ENCODE results near the gene NAP1L1. TPM values are rescaled to one million over a fixed set of nuclear protein-coding genes. Genes with fewer than 3 reads are reported as not detected.

NAP1L1 gene
- polyA plus RNA-seq, 1 donor, result 411 TPM

DNA sequence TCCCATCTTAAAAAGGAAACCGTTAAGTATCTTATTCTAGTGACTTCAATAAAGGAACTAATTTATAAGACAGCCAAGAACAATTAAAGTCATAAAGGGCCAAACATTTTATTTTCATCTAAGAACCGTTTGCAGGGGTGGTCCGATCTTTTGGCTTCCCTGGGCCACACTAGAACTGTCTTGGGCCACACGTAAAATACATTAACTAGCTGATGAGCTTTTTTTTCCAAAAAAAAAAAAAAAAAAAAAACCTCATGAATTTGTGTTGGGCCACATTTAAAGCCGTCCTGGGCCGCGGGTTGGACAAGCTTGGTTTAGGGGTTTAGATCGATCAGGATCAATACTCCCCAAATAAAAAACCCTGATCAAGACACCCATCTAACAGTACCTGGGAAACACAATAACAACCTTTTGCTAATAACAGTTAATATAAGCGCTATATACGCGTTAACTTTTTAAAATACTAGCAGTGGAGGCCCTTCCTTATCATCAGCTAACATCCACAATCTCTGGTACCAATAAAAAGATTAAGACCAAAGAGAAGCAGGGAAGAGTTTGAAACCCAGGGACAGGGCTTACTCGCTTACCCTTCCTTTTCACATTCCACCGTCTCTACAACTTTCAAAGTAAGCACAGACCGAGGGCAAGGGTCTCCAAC lies 1.1 kb downstream of the NAP1L1 start:
- no peak for DNase-seq

DNA sequence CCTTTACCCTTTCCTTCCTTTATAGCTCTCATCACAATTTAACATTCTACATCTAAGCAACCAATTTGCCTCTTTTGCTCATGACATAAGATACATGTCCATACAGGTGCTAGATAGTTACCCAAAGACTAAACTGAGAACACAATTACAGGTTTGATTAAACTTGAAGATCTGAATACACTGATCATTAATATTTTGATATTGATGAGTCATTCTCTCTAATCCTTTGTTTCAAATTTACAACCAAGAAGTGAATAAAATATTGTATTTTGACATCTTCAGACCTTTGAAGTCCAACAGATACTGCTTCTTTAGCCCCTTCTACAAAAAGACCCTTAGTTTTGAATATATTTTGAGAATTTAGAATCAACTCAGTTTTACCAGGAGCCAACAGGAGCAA lies 2.6 kb downstream of the NAP1L1 start:
- no peak for DNase-seq

DNA sequence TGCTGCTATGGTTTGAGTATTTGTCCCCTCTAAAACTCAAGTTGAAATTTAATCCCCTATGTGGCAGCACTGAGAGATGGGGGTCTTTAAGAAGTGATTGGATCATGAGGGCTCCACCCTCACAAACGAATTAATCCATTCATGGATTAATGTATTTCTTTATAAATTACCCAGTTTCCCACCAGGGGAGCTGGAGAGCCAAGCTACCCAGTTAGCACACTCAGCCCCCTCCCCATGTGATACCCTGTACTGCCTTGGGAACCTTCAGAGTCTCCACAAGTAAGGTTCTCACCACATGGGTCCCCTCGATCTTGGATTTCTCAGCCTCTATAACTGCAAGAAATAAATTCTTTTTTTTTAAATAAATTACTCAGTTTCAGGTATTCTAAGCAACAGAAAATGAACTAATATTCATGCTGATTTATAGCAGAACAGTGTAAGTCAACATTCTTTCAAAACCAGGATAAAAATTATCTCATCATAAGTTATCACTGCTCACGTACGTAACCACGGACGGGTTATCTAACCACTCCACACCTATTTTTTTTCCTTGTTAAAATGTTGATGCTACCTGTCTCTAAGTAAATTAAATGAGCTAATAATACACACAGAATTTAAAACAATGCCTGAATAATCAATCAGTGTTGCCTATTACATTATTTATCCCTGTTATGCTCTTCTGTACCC lies 3.6 kb downstream of the NAP1L1 start:
- DNase-seq, result no peak

DNA sequence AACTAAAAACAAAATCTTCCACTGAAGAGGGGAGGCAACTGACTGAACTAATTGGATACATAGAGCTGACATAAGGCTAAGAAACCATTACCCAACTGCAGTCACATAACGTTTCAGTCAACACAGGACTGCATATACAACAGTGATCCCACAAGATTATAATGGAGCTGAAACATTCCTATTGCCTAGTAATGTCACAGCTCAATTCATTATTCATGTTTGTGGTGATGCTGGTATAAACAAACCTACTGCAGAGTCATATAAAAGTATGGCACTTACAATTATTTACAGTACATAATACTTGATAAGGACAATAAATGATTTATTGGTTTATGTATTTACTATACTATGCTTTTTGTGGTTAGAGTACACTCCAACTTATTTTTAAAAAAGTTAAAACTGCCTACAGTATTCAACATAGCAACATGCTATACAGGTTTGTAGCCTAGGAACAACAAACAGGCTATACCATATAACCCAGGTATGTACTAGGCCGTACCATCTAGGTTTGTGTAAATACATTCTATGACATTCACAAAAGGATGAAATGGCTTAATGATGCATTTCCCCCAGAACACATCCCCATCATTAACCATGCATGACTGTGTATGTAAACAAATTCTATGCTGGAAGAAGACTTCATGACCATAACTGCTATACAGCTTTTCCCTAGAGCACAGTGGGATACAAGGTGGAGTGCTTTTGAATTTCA lies 4.3 kb downstream of the NAP1L1 start:
- DNase-seq, result no peak

DNA sequence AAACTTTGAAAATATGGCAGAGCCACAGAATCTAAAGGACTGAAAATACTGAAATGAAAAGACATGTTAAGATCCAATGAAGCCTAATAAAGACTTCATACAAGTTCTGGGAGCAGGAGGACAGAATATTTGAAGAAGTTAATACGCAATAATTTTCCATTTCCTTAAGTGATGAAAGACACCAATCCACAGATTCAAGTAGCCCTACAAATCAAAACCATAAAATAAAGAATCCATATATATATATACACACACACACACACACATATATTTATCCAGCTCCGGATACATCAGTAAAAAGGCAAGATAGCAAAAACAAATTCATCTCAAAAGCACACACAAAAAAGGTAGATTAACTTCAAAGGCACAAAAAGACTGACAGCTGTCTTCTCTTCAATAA lies 5.7 kb downstream of the NAP1L1 start:
- DNase-seq, result no peak

DNA sequence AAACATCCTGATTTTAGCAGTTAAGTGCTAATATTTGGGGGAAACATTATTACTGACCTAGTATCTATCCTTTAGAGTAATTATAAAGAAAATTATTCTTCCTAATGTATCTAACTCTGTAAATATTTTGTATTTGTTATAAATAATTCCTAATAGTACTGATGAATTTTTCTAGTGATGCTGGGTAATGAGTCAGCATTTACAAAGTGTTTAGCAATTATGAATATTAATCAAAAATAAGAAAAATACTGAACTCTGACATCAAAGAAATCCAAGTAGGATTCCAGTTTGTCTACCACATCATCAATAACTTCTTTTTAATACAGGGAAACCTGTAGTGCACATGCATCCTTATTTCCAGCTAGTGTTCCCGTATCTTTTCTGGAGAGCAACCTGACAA lies 9.0 kb downstream of the NAP1L1 start:
- no peak for DNase-seq

DNA sequence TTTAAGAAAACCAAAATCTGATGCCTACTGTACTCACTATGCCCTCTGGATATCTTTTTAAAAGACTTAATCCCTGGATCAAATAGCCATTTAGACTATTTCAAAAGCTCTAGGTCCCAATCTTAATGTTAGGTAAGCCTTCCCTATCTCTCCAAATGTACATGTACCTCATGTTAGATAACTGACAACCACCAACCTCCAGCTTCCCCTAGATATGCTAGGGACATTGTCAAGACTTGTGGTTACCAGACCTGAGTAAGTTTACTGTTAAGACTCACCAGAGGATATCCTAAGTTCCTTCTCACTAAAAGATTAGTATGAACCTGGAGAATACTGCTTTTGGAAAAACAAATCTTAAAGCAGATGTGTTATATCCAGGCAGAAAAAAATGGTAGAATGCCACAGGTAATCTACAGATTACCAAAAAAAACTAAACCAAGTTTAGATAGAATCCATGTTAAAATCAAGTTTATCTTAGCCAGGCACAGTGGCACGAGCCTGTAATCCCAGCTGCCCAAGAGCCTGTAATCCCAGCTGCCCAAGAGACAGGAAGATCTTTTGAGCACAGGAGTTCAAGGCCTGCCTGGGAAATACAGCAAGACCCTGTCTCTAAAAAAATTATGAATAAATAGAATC lies 9.7 kb downstream of the NAP1L1 start:
- DNase-seq, result no peak

DNA sequence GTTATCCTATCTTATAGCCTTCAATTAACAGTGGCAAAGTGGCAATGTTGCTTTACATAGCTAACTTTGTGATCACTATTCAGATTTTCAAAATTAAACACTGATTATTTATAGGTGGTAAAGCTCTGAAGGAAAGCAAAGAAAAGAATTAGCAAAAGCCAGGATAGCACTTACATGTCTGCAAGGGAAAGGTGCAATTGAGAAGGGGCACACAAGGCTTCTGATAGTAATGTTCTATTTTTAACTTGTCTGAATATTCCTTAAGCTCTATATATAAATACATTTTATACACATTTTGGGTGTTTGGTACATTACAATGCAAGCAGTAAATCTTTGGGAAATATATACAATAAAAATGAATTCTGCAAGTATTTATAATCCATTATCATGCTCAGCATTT lies 10.9 kb downstream of the NAP1L1 start:
- DNase-seq, result no peak

DNA sequence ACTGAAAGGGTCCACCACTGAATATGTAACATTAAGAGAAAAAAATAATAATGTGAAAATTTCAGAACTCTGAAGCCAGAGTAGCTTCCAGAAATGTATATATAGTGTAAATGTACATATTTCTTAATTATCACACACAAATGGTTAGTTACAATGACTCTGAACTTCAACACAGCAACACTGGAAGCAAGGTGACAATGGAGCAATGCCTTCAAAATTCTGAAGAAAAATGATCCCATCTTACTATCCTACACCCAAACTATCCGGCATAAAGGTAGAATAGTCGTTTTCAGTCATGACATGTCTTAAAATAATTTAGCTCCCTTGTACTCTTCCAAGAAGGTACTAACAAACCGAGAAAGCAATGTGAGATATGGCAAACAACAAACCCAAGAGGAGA lies 11.9 kb downstream of the NAP1L1 start:
- DNase-seq, result no peak

DNA sequence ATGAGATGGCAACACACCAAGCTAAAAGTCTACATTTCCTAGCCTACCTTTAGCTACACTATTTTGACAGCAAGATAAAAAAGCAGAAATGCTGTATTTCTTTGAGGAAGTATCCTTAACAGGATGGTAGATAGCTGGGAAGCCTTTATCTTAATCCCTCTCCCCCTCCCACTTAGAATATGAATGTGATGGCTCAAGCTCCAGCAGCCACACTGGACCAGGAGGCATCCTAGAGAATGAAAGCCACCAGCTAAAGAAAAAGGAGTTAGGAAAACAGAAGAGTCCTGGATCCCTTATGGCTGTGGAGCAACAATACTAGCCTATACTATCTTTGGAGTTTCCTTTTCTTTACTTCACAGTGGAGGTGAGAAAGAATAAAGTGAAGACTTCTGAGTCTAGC lies 15.1 kb downstream of the NAP1L1 start:
- DNase-seq, result no peak

DNA sequence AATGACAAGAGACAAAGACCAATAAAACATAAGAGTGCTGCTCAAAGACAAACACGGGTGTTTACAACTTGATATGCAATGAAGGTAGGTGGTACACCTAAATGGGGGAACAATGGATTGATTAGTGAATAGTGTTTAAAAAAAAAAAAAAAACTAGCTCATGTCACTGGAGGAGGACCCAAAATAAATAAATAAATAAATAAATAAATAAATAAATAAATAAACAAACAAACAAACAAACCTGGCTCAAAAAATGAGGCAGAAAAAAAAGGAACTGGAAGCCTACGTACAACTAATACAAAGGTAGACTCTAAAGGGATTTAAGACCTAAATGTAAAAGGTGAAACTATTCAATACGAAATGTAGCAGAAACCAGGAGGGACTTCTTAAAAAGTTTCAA lies 18.6 kb downstream of the NAP1L1 start:
- DNase-seq, result no peak

DNA sequence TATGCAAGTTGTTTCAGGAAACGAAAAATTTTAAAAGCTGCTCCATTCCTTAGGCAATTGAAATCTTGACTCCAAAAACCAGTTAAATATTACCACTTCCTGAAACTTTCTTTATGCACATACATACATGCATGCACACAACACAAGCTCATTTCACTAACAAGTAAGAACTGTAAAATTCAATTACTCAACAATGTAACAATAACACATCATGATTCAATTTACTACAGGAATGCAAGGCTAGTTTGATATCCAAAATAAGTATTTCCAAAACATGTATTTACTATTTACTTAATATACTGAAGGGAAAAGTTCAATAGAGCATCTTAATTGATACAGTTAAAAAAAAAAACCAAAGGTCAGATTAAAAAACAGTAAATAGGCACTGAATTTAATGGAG lies 19.6 kb downstream of the NAP1L1 start:
- no peak for DNase-seq

DNA sequence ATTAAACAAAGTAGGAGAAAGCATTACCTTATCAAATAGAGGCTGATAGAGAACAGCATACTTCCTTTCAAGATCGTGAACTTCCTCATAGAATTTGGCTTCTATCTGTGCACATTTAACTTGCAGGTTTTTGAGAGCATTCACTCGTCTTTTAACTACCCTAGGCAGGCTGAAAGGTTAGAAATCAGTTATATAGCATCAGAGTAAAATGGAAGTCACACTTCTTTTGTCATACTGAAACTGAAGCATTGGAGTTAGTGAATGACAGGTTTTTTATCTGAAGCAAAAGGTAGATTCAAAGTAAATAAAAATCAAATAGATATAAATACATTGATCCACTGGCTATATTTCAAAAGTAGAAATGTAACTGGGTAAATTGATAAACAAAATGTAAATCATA lies 24.4 kb downstream of the NAP1L1 start:
- DNase-seq, result no peak

DNA sequence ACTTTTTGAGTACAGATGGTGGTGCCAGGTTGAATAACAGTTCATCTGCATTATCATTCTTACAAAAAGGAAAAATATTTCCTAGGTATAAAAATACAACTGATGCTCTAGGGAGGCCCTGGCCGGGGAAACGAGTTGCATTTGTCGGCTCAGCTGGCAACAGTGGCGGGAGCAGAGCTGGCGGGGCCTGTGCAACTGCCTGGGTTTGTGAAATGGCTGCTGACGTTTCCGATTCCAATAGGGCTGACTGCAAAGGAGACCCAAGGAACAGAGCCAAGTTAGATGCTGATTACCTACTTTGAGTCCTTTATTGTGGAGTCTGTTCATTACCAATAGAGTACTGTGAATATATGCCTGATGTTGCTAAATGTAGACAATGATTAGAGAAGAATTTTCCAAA lies 27.2 kb downstream of the NAP1L1 start:
- no peak for DNase-seq

DNA sequence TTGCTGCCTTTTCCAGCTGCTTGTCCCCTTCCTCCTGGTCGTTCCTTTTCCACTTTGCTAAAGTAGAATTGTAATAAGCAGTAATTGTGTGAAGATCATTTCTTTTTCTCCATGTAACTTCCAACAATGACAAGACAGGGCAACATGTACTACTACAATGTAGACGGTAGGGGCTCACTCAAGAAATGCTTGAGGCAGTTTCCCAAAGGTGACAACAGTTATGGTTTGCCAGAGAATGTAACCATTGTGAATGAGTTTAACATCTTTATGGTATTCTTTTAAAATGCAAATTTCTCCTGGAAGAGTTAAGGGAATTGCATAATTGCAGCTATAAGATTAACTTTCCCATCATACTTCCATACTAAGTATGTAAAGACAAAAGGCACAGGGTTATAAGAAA lies 29.1 kb downstream of the NAP1L1 start:
- no peak for DNase-seq

DNA sequence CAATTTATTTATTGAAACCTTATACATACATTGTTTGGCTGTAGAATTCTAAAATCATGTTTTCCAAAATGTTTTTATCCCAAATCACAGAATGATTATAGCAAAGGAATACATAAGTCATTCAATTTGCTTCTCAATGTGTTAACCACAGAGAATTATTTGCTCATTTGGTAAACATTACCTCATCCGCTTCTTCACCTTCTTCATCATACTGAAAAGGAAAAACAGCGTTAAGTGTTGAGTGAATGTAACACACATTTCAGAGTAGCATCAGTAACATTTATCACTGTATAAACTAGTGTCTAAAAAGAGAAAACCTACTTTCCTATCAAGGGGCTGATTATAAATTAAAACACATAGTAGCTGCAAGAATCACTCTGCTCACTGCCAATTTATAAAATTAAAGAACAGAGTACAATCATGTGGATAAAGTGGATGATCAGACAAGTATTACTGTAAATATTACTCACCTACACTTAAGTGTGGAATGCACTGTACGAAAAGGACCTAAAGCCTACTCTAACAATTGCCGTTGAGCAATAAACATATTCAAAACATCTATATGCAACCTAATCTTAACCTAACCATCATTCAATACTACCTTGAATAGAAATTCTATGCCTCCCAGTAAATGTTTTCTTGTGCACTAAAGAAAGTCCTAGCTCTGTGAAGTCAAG lies 34.8 kb downstream of the NAP1L1 start:
- DNase-seq, result no peak

DNA sequence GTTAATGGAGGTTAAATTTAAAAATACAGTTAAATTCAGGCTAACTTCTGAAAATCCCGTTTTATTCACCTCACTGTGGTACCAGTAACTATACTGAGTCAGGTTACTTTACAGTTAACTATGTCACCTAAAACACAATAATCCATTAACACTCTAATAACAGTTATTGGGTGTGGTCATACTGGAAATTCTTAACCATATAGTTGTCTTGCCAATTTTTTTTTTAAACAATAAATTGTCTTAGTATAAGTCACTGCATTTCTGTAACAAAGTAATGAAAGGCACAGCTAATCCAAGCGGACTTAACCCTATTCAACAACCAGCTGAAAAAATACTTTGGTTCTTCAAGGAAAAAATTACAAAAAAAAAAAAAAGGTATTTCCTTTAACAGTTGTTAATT lies 36.7 kb downstream of the NAP1L1 start:
- no peak for DNase-seq

DNA sequence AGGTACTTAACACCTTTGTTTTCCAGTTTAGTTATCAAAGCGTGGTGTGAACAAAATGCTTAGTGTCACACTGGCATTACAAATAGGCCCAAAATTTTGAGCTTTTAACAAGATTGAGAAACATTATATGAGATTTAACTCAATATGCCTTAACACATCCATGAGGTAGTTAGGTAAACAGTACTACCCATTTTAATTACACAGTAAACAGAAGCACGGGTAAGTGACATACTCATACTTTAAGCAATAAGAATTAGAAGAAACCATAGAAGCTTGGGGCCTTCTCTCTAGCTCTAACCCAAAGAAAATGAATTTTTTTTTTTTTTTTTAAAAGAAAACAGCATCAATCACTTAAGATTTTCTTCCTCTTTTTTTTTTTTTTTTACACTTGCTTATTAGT lies 37.4 kb downstream of the NAP1L1 start:
- DNase-seq, result no peak

DNA sequence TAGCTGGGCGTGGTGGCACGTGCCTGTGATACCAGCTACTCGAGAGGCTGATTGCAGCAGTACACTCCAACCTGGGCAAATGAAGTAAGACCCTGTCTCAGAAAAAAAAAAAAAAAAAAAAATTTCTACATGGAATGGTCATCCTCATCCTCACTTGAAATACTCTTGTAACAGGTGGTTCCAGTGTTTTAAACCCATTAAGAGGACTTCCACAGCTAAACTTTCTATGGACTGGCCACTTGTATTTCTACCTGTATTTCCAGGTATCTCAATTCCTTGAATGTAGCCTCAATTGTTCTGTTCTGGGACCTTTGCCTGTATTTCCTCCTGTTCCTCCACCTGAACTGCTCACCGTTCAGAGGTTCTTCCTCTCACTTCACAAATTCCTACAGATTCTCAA lies 41.1 kb downstream of the NAP1L1 start:
- DNase-seq, result no peak

DNA sequence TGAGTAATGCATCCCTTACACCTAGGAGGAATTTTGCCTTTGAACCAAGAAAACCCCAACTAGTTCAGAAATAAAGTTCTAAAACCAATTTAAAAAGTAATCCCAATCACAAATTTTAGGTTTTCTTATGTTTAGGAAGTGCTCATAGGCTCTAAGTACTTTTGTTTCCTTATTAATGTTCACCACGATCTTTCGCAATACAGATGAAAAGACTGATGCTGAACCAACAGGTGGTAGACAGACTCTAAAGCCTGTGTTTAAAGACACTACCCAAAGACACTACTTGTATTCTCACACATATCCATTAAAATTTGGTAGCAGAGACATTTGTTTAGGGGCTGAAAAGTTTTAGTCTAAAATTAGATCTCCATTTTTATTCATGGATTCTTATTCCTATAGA lies 42.3 kb downstream of the NAP1L1 start:
- no peak for DNase-seq

DNA sequence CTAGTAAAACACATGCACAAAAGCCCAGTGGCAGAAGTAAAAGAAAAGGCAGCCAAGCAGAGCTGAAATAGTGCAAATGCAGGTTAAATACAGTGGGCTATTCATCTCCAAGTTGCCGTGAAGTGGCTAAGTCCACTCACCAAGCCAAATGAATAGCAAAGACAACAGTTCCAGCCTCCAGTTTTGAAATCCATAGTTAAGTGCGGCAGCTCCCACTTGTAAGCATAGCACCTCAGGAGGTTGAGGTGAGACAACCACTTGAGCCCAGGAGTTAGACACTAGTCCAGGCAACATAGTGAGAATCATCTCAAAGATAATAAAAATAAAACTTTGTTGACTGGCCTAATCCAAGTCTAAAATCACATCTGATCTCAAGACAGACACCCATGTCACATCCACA lies 43.1 kb downstream of the NAP1L1 start:
- DNase-seq, result no peak

DNA sequence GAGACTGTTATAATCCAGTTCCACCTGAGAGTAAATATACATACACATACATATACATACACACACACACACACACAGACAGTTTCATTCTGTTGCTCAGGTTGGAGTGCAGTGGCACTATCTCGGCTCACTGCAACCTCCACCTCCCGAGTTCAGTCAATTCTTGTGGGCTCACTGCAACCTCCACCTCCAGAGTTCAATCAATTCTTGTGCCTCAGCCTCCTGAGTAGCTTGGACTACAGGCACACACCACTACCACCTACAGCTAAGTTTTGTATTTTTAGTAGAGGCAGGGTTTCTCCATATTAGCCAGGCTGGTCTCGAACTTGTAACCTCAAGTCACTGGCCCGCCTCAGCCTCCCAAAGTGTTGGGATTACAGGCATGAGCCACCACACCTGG lies 44.0 kb downstream of the NAP1L1 start:
- DNase-seq, result no peak

DNA sequence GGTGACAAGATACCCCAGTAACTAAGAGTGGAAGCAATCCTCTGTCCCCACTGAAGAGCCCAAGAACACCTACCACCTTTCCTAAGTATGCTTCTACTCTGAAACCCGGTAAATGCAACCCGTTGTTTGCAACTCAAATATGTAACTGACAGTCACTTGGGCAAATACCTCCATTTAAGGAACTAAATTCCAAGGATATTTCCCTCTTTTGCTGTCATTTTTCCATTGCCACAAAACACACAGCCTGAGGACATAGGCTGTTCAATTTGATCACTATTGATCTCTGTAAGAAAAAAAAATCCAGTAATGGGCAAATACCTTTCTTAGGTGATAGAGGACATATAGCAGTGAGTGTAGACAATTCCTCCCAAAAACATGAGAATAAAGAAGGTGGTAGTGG lies 46.3 kb downstream of the NAP1L1 start:
- no peak for DNase-seq

All from hindlimb muscle (tissue), 1 donor.